Tongue (tissue), 3 donors: ENCODE data around the gene HYDIN. TPM values are rescaled to one million over a fixed set of nuclear protein-coding genes. Genes with fewer than 3 reads are reported as not detected.

Source experiments
- DNase-seq: peaks from one replicate; pipeline ENCODE4 v3.0.0-alpha.2; 2015
- small RNA-seq: library from RNA; depleted of rRNA; stranded (forward); fragments of <200 nt; gene quantifications from one replicate; pipeline ENCODE3, GENCODE V24; 2014; ENCODE audit warnings: low replicate concordance
- total RNA-seq: library from RNA; depleted of rRNA; stranded (reverse); fragments of >200 nt; gene quantifications from one replicate; pipeline ENCODE4 v1.2.3, GENCODE V29; 2014

The HYDIN gene
- total RNA-seq, 1 donor from 2014 or later = 1.2 TPM

DNA sequence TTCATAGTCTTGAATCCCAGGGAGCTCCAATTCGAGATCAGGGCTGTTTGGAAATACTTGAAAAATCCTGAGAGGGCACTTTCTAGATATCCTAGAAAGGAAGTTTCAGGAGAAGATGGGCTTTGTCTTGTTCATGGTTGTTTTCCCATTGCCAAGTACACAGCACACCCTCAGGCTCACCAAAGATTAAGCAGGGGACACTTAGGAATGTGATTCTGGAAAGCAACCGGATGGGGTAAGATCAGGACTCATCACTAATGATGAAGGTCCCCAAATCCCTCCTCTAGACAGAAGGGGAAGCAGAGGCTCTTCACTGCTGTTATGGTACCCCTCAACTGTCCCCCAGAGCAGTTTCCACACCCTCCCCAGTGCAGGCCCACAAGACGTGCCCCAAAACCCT lies 470.3 kb downstream of the HYDIN start:
- no peak for DNase-seq

DNA sequence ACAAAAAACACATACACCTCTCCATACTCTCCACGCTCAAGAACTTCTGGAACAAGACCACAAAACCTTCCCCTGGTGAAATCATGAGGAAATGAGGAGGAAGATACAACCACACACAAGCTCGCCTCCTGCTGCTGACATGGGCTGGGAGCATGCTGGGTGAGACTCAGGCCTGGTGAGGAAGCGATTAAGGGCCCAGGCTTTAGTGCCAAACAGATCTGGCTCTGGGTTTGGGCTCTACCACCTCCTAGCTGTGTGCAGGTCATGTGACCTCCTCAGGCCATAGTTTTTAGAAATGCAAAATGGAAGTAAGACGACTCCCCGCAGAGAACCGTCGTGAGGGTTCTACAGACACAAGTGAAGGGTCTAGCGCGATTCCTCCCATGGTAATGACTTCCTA lies 470.9 kb downstream of the HYDIN start:
- DNase-seq = no peak

DNA sequence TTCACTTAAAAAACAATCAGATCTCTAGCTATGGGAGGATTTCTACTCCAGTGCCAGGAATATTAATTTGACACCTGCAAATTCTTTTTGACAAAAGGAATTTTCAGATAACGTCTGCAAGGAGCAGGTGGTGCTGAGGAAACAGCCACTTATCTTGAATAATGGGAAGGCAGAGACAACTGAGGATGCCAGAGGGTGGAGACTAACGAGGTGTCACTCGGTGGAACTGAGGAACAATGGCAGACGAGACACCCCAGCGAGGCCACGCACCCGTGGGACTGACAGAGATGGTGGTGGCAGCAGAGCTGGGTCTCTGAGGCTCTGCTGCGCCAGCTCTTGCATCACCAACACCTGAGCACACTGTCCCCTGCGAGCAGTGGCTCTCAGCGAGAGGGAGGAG lies 471.7 kb downstream of the HYDIN start:
- DNase-seq = no peak

Small RNA genes lying within 50 kb of the gene (small RNA-seq; reads per million reads assigned to genes)
- not detected for gene RNU6ATAC25P

Other genes starting within 250 kb of the HYDIN start
- 47.6 TPM for gene CMTR2, start 58.7 kb upstream of the HYDIN start, total RNA-seq
- gene CALB2, start 128.0 kb upstream of the HYDIN start, total RNA-seq = 0.31 TPM
- not detected for gene TLE7, start 211.3 kb upstream of the HYDIN start, total RNA-seq
- gene ZNF23, start 231.5 kb upstream of the HYDIN start, total RNA-seq = 13.3 TPM